ENCODE data around the gene RBFOX1. TPM values are rescaled to one million over a fixed set of nuclear protein-coding genes. Genes with fewer than 3 reads are reported as not detected.

Gene RBFOX1
- total RNA-seq, 1 donor from 2014 or later: not detected

DNA sequence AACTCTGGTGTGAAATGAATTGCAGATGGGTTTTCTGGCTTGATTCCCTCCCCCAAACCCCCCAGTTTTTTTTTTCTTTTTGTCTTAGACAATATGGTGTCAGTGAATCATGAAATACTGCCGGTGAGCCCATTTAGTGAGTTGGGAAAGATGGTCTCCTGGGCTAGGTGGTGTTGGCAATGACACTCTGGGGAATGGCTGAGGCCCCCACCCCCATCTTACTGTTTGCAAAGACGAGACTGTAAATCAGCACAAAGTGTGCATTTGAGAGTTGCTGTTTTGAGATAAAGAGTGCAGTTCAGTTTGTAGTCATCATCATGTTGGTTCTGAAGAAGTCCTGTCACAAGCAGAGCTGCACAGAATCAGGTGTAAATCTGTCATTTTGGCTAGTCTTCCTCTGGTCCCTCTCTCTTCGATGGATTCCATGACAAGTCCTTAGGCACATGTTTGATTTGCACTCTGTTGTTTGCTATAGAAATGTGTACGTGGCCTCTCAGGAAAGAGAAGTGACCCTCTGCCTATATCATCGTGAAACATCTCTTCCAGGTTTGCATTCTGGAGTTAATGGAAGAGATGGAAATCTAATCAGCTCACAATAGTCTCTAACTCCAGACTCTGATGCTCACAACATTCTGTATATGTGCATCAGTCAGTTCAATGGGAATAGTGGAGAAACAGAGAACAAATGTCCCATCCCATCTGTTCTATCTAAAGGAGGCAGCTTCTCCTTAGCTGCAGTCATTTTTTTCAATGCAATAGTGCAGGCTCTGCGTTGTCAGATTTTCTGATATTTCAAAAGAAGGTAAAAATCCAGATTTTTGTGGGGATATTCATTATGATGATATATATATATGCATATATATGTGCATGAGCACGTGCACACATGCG is 34.6 kb downstream of the RBFOX1 start:
- peaks cover 44% of the 10 kb centered on the region for H3K9me3 Mint-ChIP-seq (ENCODE audit: unreplicated experiment)
- H3K4me1 Mint-ChIP-seq (ENCODE audit: unreplicated experiment): no peaks in the 10 kb centered on the region
- H3K4me3 Mint-ChIP-seq (ENCODE audit: unreplicated experiment): no peak overlapping the region
- TF ChIP-seq, protein P1, sequence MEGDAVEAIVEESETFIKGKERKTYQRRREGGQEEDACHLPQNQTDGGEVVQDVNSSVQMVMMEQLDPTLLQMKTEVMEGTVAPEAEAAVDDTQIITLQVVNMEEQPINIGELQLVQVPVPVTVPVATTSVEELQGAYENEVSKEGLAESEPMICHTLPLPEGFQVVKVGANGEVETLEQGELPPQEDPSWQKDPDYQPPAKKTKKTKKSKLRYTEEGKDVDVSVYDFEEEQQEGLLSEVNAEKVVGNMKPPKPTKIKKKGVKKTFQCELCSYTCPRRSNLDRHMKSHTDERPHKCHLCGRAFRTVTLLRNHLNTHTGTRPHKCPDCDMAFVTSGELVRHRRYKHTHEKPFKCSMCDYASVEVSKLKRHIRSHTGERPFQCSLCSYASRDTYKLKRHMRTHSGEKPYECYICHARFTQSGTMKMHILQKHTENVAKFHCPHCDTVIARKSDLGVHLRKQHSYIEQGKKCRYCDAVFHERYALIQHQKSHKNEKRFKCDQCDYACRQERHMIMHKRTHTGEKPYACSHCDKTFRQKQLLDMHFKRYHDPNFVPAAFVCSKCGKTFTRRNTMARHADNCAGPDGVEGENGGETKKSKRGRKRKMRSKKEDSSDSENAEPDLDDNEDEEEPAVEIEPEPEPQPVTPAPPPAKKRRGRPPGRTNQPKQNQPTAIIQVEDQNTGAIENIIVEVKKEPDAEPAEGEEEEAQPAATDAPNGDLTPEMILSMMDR (IDR thresholded peaks at IDR 0.05): no peak
- DNase-seq (ENCODE audit: extremely low spot score, unreplicated experiment): no peak
- no peaks in the 10 kb centered on the region for H3K27me3 Mint-ChIP-seq (ENCODE audit: unreplicated experiment)
- no peak overlapping the region for H3K27ac Mint-ChIP-seq (ENCODE audit: unreplicated experiment)
- H3K36me3 Mint-ChIP-seq (ENCODE audit: unreplicated experiment): no peaks in the 10 kb centered on the region

DNA sequence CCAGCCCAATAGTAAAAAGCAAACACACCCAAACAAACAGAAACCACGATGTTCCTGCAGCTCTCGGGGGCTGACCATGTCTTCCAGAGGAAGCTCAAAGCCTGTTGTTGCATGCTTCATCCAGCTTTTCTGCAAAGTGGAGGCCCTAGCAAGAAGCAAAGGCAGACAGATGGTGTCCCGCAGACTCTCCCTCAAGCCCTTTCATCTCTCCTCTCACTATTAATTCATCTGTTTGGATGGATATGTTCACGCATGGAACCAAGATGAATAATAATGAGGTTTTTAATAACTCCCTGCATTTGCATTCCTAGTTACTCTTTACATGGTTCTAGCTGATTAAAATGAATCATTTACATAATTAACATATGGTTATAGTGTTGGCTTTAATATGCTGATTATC is 36.6 kb downstream of the RBFOX1 start:
- H3K27ac Mint-ChIP-seq (ENCODE audit: unreplicated experiment): no peak overlapping the region

DNA sequence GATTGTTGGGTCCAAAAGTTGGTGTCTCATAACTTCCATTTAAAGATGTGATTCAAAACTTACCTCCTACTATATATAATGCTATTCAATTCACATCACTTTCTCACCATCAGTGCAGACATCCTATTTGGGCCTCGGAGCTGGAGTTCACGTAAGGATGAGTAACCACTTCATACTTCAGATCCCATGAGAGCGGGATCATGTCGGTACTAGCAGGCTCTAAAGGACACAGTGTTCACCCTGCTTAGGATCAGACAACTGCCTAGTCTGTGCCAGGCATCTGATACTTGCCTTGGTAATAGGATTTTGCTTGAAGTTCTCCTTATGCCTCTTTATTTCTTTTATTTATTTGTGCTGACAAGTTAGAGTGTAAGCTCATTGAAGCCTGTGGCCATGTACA is 39.5 kb downstream of the RBFOX1 start:
- TF ChIP-seq, protein P1 (IDR thresholded peaks at IDR 0.05): no peak
- H3K4me1 Mint-ChIP-seq (ENCODE audit: unreplicated experiment): no peaks in the 10 kb centered on the region
- no peaks in the 10 kb centered on the region for H3K36me3 Mint-ChIP-seq (ENCODE audit: unreplicated experiment)
- DNase-seq (ENCODE audit: extremely low spot score, unreplicated experiment): no peak
- H3K27me3 Mint-ChIP-seq (ENCODE audit: unreplicated experiment): no peaks in the 10 kb centered on the region
- H3K9me3 Mint-ChIP-seq (ENCODE audit: unreplicated experiment): peaks cover 21% of the 10 kb centered on the region
- no peak overlapping the region for H3K4me3 Mint-ChIP-seq (ENCODE audit: unreplicated experiment)
- no peak overlapping the region for H3K27ac Mint-ChIP-seq (ENCODE audit: unreplicated experiment)

More for the DNA sequence above, 36.6 kb downstream of the RBFOX1 start:
- Mint-ChIP-seq H3K27me3 (ENCODE audit: unreplicated experiment) (no peaks in the 10 kb centered on the region), H3K36me3 (ENCODE audit: unreplicated experiment) (no peaks in the 10 kb centered on the region), H3K4me3 (ENCODE audit: unreplicated experiment) (no peak overlapping the region), H3K9me3 (ENCODE audit: unreplicated experiment) (peaks cover 39% of the 10 kb centered on the region), H3K4me1 (ENCODE audit: unreplicated experiment) (no peaks in the 10 kb centered on the region)
- DNase-seq (ENCODE audit: extremely low spot score, unreplicated experiment): no peak
- TF ChIP-seq, protein P1 (IDR thresholded peaks at IDR 0.05): no peak

DNA sequence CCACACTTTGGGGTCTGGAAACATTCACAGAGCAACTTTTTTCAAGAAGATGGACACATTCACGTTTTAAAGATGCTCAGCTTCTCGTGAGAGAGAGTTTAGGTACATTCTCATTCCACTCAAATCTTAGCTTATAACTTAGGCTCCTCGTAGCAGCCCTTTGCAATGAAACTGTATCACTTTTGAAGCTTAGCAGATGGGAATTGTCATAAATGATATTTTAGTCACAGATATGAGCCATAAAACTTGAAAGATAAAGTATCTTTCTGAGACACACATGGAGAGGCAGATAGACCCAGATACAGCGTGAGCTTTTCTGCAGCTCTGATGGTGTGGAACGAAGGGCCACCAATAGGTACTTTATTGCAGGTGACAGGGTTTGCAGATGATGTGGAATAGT is 41.1 kb downstream of the RBFOX1 start:
- no peak overlapping the region for H3K4me3 Mint-ChIP-seq (ENCODE audit: unreplicated experiment)
- H3K4me1 Mint-ChIP-seq (ENCODE audit: unreplicated experiment): no peaks in the 10 kb centered on the region
- H3K36me3 Mint-ChIP-seq (ENCODE audit: unreplicated experiment): no peaks in the 10 kb centered on the region
- no peaks in the 10 kb centered on the region for H3K27me3 Mint-ChIP-seq (ENCODE audit: unreplicated experiment)
- peaks cover 18% of the 10 kb centered on the region for H3K9me3 Mint-ChIP-seq (ENCODE audit: unreplicated experiment)
- no peak for DNase-seq (ENCODE audit: extremely low spot score, unreplicated experiment)
- no peak overlapping the region for H3K27ac Mint-ChIP-seq (ENCODE audit: unreplicated experiment)
- TF ChIP-seq, protein P1 (IDR thresholded peaks at IDR 0.05): no peak

DNA sequence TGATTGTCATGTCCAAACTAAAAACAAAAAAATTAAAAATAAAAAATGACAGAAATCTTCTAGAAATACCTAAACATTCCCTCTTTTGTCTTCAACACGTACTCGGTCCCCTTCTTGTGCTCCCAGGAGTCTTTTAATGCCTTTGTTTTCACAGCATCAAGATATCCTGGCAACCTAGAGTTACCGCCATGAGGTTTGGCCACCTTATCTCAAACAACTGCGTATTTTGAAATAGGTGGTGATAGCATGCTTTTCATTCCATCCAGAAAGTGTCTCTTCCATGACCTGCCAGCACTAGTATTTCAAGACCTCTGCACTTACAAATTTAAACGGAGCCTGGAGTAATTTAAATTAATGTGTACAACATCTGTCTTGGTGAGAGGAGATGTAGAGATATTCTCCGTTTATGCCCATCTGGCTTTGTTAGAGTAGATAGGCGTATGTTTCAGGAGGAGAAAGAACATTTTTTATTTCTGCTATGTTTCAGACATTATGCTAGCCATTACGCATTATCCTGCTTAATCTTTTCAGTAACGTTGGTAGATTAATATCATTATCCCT is 42.0 kb downstream of the RBFOX1 start:
- H3K27me3 Mint-ChIP-seq (ENCODE audit: unreplicated experiment): no peaks in the 10 kb centered on the region
- no peak for DNase-seq (ENCODE audit: extremely low spot score, unreplicated experiment)
- TF ChIP-seq, protein P1 (IDR thresholded peaks at IDR 0.05): no peak
- peaks cover 16% of the 10 kb centered on the region for H3K9me3 Mint-ChIP-seq (ENCODE audit: unreplicated experiment)
- H3K4me3 Mint-ChIP-seq (ENCODE audit: unreplicated experiment): no peak overlapping the region
- H3K4me1 Mint-ChIP-seq (ENCODE audit: unreplicated experiment): no peaks in the 10 kb centered on the region
- no peaks in the 10 kb centered on the region for H3K36me3 Mint-ChIP-seq (ENCODE audit: unreplicated experiment)
- no peak overlapping the region for H3K27ac Mint-ChIP-seq (ENCODE audit: unreplicated experiment)
